NCI-H2227 (cell line): Measurements from ENCODE around the gene MVD.

Experiments
- DNase-seq: peaks from one replicate; lab custom pipeline; 2025; ENCODE audit not compliant: unreplicated experiment; lab: John Stamatoyannopoulos, UW

MVD gene

GRCh38 chr16:88655733-88656281, 7.1 kb downstream of the MVD start:
- no peak for DNase-seq

GRCh38 chr16:88655053-88655732, 7.7 kb downstream of the MVD start:
- no peak for DNase-seq

- DNase-seq = no peak
These were observed 8.4 kb downstream of the MVD start for GRCh38 chr16:88654363-88655052.

GRCh38 chr16:88653596-88654362, 9.1 kb downstream of the MVD start:
- DNase-seq = no peak

GRCh38 chr16:88653101-88653500, 9.8 kb downstream of the MVD start:
- no peak for DNase-seq

GRCh38 chr16:88652762-88653063, 10.2 kb downstream of the MVD start:
- no peak for DNase-seq

- no peak for DNase-seq
These were observed 10.7 kb downstream of the MVD start for GRCh38 chr16:88651989-88652761.

GRCh38 chr16:88651276-88651988, 11.5 kb downstream of the MVD start:
- DNase-seq = no peak

- no peak for DNase-seq
These were observed 12.1 kb downstream of the MVD start, which contains the start of gene CYBA for GRCh38 chr16:88650749-88651275. Gene CYBA, minus strand, starts transcription at chr16:88651053. Its CDS starts 40 bp downstream, at chr16:88651013.

GRCh38 chr16:88649924-88650748, 12.8 kb downstream of the MVD start:
- DNase-seq = no peak

- DNase-seq = no peak
These were observed 13.5 kb downstream of the MVD start for GRCh38 chr16:88649195-88649923.

- DNase-seq = no peak
These were observed 15.5 kb downstream of the MVD start for GRCh38 chr16:88647178-88648070.

- no peak for DNase-seq
These were observed 16.4 kb downstream of the MVD start for GRCh38 chr16:88646345-88647034.

GRCh38 chr16:88645941-88646340, 16.9 kb downstream of the MVD start:
- DNase-seq = no peak

- DNase-seq = no peak
These were observed 17.4 kb downstream of the MVD start for GRCh38 chr16:88645455-88645854.

GRCh38 chr16:88643644-88643932, 19.3 kb downstream of the MVD start:
- no peak for DNase-seq
